Occipital lobe (tissue), 2 donors: ENCODE results near the gene PPP1CA. TPM values are rescaled to one million over a fixed set of nuclear protein-coding genes. Genes with fewer than 3 reads are reported as not detected.

ENCODE experiments used
- DNase-seq: peaks from one replicate; lab custom pipeline; 2025; lab: John Stamatoyannopoulos, UW
- total RNA-seq: library from RNA; depleted of rRNA; stranded (reverse); fragments of >200 nt; gene quantifications from one replicate; pipeline ENCODE4 v1.2.3, GENCODE V29; 2014

PPP1CA gene
- 53.5 TPM for total RNA-seq

- peak; percentile 92 for DNase-seq
These were observed at the start of gene PPP1CA for GRCh38 chr11:67401495-67402191. TSS of gene PPP1CA (minus strand) at chr11:67401858. CDS start at chr11:67401782, 76 bp downstream.

GRCh38 chr11:67450796-67451657 is 49.4 kb upstream of the PPP1CA start:
- no peak for DNase-seq

- no peak for DNase-seq
These were observed 47.6 kb upstream of the PPP1CA start for GRCh38 chr11:67449116-67449844.

GRCh38 chr11:67448220-67448609 is 46.6 kb upstream of the PPP1CA start:
- no peak for DNase-seq

- no peak for DNase-seq
These were observed 43.9 kb upstream of the PPP1CA start for GRCh38 chr11:67445515-67445914.

- DNase-seq = no peak
These were observed 41.1 kb upstream of the PPP1CA start for GRCh38 chr11:67442504-67443404.

- DNase-seq = no peak
These were observed 40.2 kb upstream of the PPP1CA start for GRCh38 chr11:67441731-67442351.

GRCh38 chr11:67441098-67441563 is 39.5 kb upstream of the PPP1CA start:
- no peak for DNase-seq

- DNase-seq = no peak
These were observed 38.8 kb upstream of the PPP1CA start for GRCh38 chr11:67440229-67441097.

- no peak for DNase-seq
These were observed 37.9 kb upstream of the PPP1CA start for GRCh38 chr11:67439321-67440228.

GRCh38 chr11:67438158-67438902 is 36.7 kb upstream of the PPP1CA start:
- DNase-seq = no peak

- DNase-seq = no peak
These were observed 36.1 kb upstream of the PPP1CA start for GRCh38 chr11:67437809-67438157.

- DNase-seq = no peak
These were observed 35.6 kb upstream of the PPP1CA start, which contains the start of gene PTPRCAP for GRCh38 chr11:67437082-67437808. TSS of gene PTPRCAP (minus strand) at chr11:67437682. CDS start at chr11:67437619, 63 bp downstream.

- DNase-seq = no peak
These were observed 34.9 kb upstream of the PPP1CA start for GRCh38 chr11:67436459-67437081.

- DNase-seq = no peak
These were observed 34.2 kb upstream of the PPP1CA start for GRCh38 chr11:67435727-67436458.
